ENCODE results near the gene ATP5PO. TPM values are rescaled to one million over a fixed set of nuclear protein-coding genes. Genes with fewer than 3 reads are reported as not detected.

Gene ATP5PO
- total and polyA plus RNA-seq, 2 of the 8 experiments (the other 6 are each of a cell fraction or from before 2014, with no cell fraction given) = 251 to 267 TPM

- TF ChIP-seq GTF2F1 (IDR thresholded peaks at IDR 0.05; ENCODE audit: borderline replicate concordance, low read depth, low read length) (no peak), CBX8 (IDR thresholded peaks at IDR 0.05; ENCODE audit: borderline replicate concordance, low read depth, low read length) (no peak), NANOG (IDR thresholded peaks at IDR 0.05; ENCODE audit: insufficient read depth, low read depth, low read length, poor library complexity, severe bottlenecking) (no peak), ATF3 (IDR thresholded peaks at IDR 0.05; ENCODE audit: insufficient read depth, low read depth, low read length) (no peak), SP4 (IDR thresholded peaks at IDR 0.05; ENCODE audit: low read length) (no peak), EGR1 (IDR thresholded peaks at IDR 0.05; ENCODE audit: borderline replicate concordance, low read depth, low read length) (no peak), CHD1 (IDR thresholded peaks at IDR 0.05; ENCODE audit: low read depth, low read length) (no peak), RXRA (IDR thresholded peaks at IDR 0.05; ENCODE audit: insufficient read depth, low read depth, low read length) (no peak), CEBPB (IDR thresholded peaks at IDR 0.05; ENCODE audit: low read depth, low read length) (no peak)
Measured at GRCh38 chr21:33895356-33895755, 20.2 kb downstream of the ATP5PO start (continued).
